Measurements from ENCODE around the gene MTHFR. TPM values are rescaled to one million over a fixed set of nuclear protein-coding genes. Genes with fewer than 3 reads are reported as not detected.

Gene MTHFR
- total RNA-seq, 1 donor from 2014 or later = 29.2 TPM

DNA sequence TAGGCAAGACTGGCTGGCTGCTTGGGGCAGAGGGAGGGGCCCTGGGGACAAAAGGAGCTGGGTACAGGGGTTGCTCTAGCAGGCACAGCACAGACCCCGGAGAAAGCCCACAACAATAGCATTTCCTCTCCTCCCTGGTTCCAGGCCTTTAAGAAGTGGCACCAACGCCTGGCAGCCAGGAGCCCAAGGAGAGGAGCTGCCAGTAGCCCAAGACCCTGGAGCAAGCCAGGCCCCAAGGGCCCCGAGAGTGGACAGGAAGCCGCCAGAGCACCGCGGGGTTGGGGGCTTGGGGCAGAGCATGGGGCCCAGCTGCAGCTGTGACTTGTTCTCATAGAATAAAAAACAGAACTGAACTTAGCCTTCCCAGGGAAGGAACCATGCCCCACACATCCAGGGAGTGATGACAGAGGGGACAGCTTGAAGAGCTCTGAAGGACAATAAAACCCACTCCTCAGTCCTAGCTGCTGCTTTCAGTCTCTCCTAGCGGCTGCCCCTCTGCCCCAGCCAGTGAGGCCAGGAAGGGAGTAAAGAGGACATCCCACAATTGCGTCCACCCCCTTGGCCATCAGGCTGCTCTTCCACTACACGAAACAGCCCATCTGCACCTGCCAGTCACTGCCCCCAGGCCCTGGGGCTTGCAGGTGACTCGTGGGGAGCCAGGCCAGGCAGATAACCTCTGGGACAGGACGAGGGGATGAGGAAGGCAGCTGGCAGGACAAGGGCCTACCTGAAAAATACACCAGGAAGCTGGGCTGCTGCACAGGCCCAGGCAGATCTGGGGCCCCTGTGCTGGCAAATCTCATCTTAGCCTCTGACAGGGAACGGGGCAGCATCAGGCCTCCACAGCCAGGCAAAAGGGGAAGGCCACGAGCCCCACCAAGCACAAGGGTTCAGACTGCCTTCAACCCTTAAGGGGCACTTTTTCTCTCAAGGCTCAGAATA, 16.4 kb downstream of the MTHFR start:
- no peak overlapping the region for H3K27ac Mint-ChIP-seq
- DNase-seq (ENCODE audit: low spot score, unreplicated experiment) = no peak

DNA sequence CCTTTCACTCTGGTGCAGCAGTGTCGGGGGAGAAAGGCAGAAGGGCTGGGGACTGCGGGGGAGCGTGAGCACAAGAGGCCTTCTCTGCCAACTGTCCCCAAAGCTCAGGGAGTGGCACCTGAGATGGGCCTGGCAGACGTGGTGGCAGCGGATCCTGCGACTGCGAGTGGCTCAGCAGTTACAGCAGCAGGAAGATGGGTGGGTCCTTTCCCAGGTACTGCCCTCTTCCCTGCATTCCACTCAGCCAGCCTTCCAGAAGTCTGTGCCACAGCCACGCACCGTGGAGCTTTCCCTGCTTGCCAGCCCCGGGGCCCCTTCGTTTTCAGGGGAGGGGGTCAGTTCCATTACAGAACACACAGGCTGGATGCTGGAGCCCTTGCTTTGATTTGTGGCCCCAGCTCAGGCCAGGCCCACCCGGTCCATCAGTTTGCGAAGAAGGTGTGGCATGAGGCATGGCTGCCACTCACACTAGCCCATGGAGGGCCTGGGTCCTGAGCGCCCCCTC, 17.2 kb downstream of the MTHFR start:
- no peak overlapping the region for H3K27ac Mint-ChIP-seq
- peaks cover 10% of the 10 kb centered on the region for H3K36me3 Mint-ChIP-seq (ENCODE audit: insufficient read depth)
- no peaks in the 10 kb centered on the region for H3K9me3 Mint-ChIP-seq (ENCODE audit: low read depth)
- DNase-seq (ENCODE audit: low spot score, unreplicated experiment) = no peak
- TF ChIP-seq, protein P1, sequence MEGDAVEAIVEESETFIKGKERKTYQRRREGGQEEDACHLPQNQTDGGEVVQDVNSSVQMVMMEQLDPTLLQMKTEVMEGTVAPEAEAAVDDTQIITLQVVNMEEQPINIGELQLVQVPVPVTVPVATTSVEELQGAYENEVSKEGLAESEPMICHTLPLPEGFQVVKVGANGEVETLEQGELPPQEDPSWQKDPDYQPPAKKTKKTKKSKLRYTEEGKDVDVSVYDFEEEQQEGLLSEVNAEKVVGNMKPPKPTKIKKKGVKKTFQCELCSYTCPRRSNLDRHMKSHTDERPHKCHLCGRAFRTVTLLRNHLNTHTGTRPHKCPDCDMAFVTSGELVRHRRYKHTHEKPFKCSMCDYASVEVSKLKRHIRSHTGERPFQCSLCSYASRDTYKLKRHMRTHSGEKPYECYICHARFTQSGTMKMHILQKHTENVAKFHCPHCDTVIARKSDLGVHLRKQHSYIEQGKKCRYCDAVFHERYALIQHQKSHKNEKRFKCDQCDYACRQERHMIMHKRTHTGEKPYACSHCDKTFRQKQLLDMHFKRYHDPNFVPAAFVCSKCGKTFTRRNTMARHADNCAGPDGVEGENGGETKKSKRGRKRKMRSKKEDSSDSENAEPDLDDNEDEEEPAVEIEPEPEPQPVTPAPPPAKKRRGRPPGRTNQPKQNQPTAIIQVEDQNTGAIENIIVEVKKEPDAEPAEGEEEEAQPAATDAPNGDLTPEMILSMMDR (IDR thresholded peaks at IDR 0.05; ENCODE audit: unreplicated experiment) = no peak
- H3K4me1 Mint-ChIP-seq (ENCODE audit: low read depth) = peaks cover 12% of the 10 kb centered on the region
- no peak overlapping the region for H3K4me3 Mint-ChIP-seq (ENCODE audit: low read depth)
- peaks cover 3% of the 10 kb centered on the region for H3K27me3 Mint-ChIP-seq

More for the DNA sequence above, 16.4 kb downstream of the MTHFR start:
- Mint-ChIP-seq H3K27me3 (peaks cover 3% of the 10 kb centered on the region), H3K9me3 (ENCODE audit: low read depth) (no peaks in the 10 kb centered on the region), H3K4me1 (ENCODE audit: low read depth) (peaks cover 12% of the 10 kb centered on the region), H3K4me3 (ENCODE audit: low read depth) (no peak overlapping the region), H3K36me3 (ENCODE audit: insufficient read depth) (peaks cover 12% of the 10 kb centered on the region)
- TF ChIP-seq, protein P1 (IDR thresholded peaks at IDR 0.05; ENCODE audit: unreplicated experiment) = no peak

DNA sequence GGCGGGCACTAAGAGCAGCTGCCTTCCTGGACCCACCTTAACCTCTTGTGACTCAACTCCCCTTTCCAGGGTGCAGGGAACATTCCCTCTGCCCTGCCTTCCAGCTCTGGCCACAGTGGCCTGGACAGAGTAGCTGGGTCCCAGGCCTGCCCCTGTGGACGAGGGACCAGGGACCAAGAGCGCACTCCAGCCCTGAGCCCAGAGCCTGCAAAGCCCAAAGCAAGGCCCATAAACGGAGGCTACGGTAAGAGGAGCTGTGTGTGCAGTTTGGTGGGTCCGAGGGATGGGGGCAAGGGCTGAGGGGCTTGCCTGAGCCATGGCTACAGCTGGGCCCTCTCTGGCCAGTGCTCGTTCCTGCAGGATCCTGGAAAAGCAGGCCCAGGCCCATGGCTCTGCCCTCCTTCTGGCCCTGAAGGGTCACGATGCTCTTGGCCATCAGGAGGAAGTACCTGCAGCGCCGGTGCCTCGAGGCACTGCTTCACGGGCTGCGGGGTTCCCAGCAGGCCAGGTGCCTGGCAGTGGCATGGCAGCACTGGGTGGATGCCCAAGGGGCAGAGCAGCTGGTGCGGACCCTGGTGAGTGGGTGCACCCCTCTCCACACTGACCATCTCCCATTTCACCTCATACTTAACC, 17.8 kb downstream of the MTHFR start:
- Mint-ChIP-seq H3K4me1 (ENCODE audit: low read depth) (peaks cover 12% of the 10 kb centered on the region), H3K4me3 (ENCODE audit: low read depth) (no peak overlapping the region), H3K36me3 (ENCODE audit: insufficient read depth) (peaks cover 10% of the 10 kb centered on the region), H3K27me3 (peaks cover 4% of the 10 kb centered on the region), H3K27ac (peak overlapping the region; percentile 71), H3K9me3 (ENCODE audit: low read depth) (no peaks in the 10 kb centered on the region)
- no peak for DNase-seq (ENCODE audit: low spot score, unreplicated experiment)
- TF ChIP-seq, protein P1 (IDR thresholded peaks at IDR 0.05; ENCODE audit: unreplicated experiment) = no peak

- no peaks in the 10 kb centered on the region for H3K9me3 Mint-ChIP-seq (ENCODE audit: low read depth)
- DNase-seq (ENCODE audit: low spot score, unreplicated experiment) = no peak
- TF ChIP-seq, protein P1 (IDR thresholded peaks at IDR 0.05; ENCODE audit: unreplicated experiment) = no peak
- peaks cover 12% of the 10 kb centered on the region for H3K4me1 Mint-ChIP-seq (ENCODE audit: low read depth)
- peaks cover 10% of the 10 kb centered on the region for H3K36me3 Mint-ChIP-seq (ENCODE audit: insufficient read depth)
- peak overlapping the region; percentile 71 for H3K27ac Mint-ChIP-seq
- no peak overlapping the region for H3K4me3 Mint-ChIP-seq (ENCODE audit: low read depth)
- H3K27me3 Mint-ChIP-seq = peaks cover 5% of the 10 kb centered on the region
These were observed 18.4 kb downstream of the MTHFR start for GRCh38 chr1:11787251-11787803.

DNA sequence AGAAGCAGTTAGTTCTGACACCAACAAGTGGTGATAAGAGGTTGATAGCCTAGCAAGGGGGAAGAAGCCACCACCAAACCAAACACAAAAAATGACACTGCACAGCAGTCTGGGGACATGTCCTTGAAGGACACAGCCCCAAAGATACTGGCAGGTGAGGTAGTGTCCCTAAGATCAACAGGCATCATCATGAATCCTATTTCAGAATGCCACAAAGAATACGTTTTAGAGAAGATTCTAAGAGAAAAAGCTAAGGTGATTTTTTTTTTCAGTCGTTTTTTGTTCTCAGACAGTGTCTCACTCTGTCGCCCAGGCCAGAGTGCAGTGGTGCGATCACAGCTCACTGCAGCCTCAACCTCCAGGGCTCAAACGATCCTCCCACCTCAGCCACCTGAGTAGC, 19.6 kb downstream of the MTHFR start:
- H3K9me3 Mint-ChIP-seq (ENCODE audit: low read depth) = no peaks in the 10 kb centered on the region
- peaks cover 4% of the 10 kb centered on the region for H3K36me3 Mint-ChIP-seq (ENCODE audit: insufficient read depth)
- TF ChIP-seq, protein P1 (IDR thresholded peaks at IDR 0.05; ENCODE audit: unreplicated experiment) = no peak
- DNase-seq (ENCODE audit: low spot score, unreplicated experiment) = no peak
- peaks cover 12% of the 10 kb centered on the region for H3K4me1 Mint-ChIP-seq (ENCODE audit: low read depth)
- H3K27ac Mint-ChIP-seq = no peak overlapping the region
- H3K4me3 Mint-ChIP-seq (ENCODE audit: low read depth) = no peak overlapping the region
- H3K27me3 Mint-ChIP-seq = peaks cover 5% of the 10 kb centered on the region
